Measurements from ENCODE around the gene GTF3C1.
"Not testable (repeated sequence)": the region's sequence is repeated elsewhere in the genome, so short reads cannot be mapped to it uniquely, and the experiment has no call there.

The GTF3C1 gene

DNA sequence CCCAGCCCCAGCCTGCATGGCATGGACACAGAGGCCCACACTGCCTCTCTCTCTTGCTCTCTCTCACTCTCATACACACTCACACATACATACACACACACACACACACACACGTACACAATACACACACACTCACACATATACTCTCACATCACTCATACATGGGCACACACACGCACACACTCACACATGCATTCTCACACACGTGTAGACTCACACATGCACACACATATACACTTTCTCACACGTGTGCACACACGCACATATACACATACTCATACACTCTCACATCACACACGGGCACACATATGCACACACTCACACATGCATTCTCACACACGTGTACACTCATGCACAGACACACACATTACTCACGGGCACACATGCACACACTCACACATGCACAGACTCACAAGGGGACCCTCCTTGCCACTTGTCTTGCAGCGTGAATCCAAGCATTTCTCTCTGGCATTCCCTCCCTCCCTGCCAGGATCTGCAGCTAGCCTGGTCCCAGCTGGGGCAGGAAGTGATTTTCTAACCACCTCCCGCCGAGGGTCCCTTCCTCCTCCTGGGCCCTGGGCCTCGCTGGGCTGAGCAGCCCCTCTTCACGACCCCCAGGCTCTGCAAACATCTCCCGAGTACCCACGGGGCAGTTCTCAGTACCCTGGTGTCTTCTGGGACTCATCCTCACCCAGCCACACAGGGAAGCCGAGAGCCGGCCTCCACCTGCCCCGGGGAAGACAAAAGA lies 110.3 kb downstream of the GTF3C1 start:
- H3K27ac Mint-ChIP-seq, result no peak overlapping the region
- intact Hi-C loops (cut with micrococcal nuclease), result no loop called here
- peaks cover 100% of the 10 kb centered on the region for H3K36me3 Mint-ChIP-seq (ENCODE audit: low read depth)
- peaks cover 6% of the 10 kb centered on the region for H3K27me3 Mint-ChIP-seq
- H3K4me1 Mint-ChIP-seq (ENCODE audit: low read depth), result peaks cover under 1% of the 10 kb centered on the region
- no peak overlapping the region for H3K4me3 Mint-ChIP-seq
- peaks cover 7% of the 10 kb centered on the region for H3K9me3 Mint-ChIP-seq

DNA sequence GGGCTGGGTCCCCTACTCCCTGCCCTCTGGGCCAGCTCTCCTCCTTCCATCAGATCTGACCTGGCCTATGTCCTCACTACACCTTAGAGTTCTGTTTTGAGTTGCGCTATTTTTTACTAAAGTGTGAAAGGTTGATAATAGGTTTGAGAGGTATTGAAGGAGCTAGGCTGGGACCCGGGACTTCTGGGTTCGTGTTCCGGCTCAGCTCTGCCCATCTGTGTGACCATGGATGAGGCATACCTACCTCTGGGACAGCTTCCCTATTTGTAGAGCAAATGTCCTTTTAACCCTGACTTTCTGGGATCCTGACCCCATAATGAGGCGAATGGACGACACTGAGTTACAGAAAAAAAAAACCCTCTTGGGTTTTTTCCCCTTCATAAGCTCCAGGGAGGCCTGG lies 111.8 kb downstream of the GTF3C1 start:
- H3K27me3 Mint-ChIP-seq, result peaks cover 3% of the 10 kb centered on the region
- H3K9me3 Mint-ChIP-seq, result no peaks in the 10 kb centered on the region
- H3K4me1 Mint-ChIP-seq (ENCODE audit: low read depth), result peaks cover 15% of the 10 kb centered on the region
- peaks cover 97% of the 10 kb centered on the region for H3K36me3 Mint-ChIP-seq (ENCODE audit: low read depth)
- H3K4me3 Mint-ChIP-seq, result no peak overlapping the region
- H3K27ac Mint-ChIP-seq, result no peak overlapping the region
- intact Hi-C loops (cut with micrococcal nuclease), result no loop called here

DNA sequence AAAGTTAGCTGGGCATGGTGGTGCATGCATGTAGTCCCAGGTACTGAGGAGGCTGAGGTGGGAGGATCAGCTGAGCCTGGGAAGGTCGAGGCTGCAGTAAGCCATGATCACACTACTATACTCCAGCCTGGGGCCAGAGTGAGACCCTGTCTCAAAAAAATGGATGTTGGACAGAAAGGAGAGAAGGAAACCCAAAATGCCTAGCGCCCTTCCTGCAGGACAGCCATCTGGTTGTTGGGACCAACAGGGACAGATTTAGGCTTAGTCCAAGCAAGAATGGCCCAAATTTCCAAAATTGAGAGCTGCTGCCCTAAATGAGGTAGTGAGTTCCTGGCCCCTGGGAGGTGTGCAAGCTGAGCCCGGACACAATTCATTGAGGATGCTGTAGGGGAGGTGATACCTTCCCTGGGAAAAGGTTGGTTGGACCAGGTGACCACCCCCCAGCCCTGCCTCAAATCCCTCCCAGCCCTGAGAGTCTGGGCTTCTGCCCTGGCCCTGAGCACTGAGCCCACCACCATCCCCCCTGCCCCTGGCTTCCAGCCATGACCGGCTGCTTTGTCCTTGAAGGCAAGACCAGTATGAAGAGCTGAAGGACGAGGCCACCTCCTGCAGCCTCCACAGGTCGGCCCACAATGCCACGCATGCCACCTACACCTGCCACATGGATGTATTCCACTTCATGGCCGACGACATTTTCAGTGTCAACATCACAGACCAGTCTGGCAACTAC lies 112.6 kb downstream of the GTF3C1 start:
- H3K27me3 Mint-ChIP-seq, result peaks cover 7% of the 10 kb centered on the region
- H3K27ac Mint-ChIP-seq, result no peak overlapping the region
- no peak overlapping the region for H3K4me3 Mint-ChIP-seq
- intact Hi-C loops (cut with micrococcal nuclease), result no loop called here
- H3K36me3 Mint-ChIP-seq (ENCODE audit: low read depth), result peaks cover 97% of the 10 kb centered on the region
- no peaks in the 10 kb centered on the region for H3K9me3 Mint-ChIP-seq
- H3K4me1 Mint-ChIP-seq (ENCODE audit: low read depth), result peaks cover 24% of the 10 kb centered on the region

DNA sequence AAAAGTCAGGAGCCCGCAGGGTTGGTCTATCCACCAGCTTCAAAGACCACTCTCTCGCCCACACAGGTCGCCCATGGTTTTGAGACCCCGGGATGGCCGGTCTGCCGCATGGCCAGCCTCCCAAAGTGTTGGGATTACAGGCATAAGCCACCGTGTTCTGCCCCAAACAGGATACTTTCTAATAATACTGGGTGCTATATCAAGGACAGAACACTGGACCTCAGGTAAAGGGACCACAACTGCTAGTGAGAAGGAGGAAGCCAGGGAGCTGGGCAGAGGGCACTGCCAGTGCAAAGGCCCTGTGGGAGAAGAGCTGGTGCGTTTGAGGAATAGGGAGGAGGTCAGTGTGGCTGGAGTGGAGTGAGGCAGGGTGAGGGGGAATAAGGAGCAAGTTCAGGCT lies 113.6 kb downstream of the GTF3C1 start:
- Mint-ChIP-seq H3K4me1 (ENCODE audit: low read depth) (peaks cover 33% of the 10 kb centered on the region), H3K36me3 (ENCODE audit: low read depth) (peaks cover 97% of the 10 kb centered on the region)

DNA sequence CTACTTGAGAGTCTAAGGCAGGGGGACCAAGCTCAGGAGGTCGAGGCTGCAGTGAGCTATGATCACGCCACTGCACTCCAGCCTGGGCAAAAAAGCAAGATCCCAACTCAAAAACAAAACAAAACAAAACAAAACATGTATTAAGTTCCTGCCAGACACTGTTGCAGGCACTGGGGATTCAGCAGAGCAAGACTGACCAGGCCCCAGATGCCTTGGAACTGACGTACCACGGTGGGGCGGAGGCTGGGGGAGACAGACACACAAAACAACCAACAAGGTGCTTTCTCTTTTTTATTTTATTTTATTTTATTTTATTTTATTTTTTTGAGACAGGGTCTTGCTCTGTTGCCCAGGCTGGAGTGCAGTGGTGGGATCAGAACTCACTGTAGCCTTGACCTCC lies 114.6 kb downstream of the GTF3C1 start:
- Mint-ChIP-seq H3K36me3 (ENCODE audit: low read depth) (peaks cover 97% of the 10 kb centered on the region), H3K27me3 (peaks cover 14% of the 10 kb centered on the region), H3K4me1 (ENCODE audit: low read depth) (peaks cover 42% of the 10 kb centered on the region)
- H3K9me3 Mint-ChIP-seq; intact Hi-C loops (cut with micrococcal nuclease); H3K4me3 Mint-ChIP-seq; H3K27ac Mint-ChIP-seq: not testable (repeated sequence)

More for the DNA sequence above, 113.6 kb downstream of the GTF3C1 start:
- no peak overlapping the region for H3K4me3 Mint-ChIP-seq
- H3K27me3 Mint-ChIP-seq, result peaks cover 12% of the 10 kb centered on the region
- intact Hi-C loops (cut with micrococcal nuclease), result no loop called here
- H3K27ac Mint-ChIP-seq, result no peak overlapping the region
- H3K9me3 Mint-ChIP-seq, result no peaks in the 10 kb centered on the region

DNA sequence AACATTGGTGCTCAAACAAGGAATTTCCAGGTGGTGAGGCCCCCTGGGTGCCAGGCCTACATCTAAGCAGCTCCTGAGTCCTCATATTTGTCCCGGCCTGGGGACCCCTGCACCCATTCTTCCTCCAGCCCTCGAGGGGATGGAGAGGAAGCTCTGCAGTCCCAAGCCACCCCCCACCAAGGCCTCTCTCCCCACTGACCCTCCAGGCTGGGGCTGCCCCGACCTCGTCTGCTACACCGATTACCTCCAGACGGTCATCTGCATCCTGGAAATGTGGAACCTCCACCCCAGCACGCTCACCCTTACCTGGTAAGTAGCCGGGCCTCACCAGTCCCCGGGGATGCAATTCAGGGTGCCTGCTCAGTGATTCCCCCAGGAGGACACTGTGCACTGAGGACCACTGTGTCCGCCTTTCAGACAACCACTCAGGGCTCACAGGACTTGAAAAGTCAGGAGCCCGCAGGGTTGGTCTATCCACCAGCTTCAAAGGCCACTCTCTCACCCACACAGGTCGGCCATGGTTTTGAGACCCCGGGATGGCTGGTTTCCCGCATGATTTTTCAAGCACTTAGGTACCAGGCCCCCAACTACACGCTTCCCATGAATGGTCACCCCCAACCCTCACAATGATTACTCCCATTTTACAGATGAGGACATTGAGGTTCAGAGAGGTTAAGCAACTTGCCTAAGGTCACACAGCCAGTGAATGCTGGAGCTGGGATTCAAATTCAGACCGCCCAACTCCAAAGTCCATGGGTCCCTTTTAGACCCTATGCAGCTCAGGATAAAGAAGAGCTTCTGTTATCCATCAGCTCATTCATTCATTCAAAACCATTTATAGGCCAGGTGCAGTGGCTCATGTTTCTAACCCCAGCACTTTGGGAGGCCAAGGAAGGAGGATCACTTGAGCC lies 115.3 kb downstream of the GTF3C1 start:
- H3K4me3 Mint-ChIP-seq, result peak overlapping the region; percentile 5
- intact Hi-C loops (cut with micrococcal nuclease), result no loop called here
- peaks cover 14% of the 10 kb centered on the region for H3K27me3 Mint-ChIP-seq
- H3K27ac Mint-ChIP-seq, result peak overlapping the region; percentile 23
- H3K4me1 Mint-ChIP-seq (ENCODE audit: low read depth), result peaks cover 50% of the 10 kb centered on the region
- H3K9me3 Mint-ChIP-seq, result no peaks in the 10 kb centered on the region
- H3K36me3 Mint-ChIP-seq (ENCODE audit: low read depth), result peaks cover 94% of the 10 kb centered on the region

DNA sequence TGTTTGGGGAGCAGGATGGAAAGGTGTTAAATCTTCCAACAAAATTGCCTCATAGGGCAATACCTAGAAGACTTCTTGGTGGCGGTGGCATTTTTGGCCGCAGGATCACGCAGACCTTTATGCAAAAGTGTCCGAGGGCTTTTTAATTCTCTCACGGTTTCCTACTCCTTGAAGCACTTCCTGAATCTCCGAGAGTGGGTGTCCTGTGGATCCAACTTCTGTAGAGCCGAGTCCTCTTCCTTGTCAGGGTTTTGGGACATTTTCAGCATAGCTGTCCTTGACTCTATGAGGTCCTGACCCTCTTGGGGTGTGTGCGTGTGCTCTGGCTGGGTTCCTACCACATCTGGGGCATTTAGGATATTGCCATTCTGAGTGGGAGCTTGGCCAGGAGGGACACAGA lies 116.1 kb downstream of the GTF3C1 start:
- no peak overlapping the region for H3K4me3 Mint-ChIP-seq
- H3K27me3 Mint-ChIP-seq, result peaks cover 14% of the 10 kb centered on the region
- H3K27ac Mint-ChIP-seq, result peak overlapping the region; percentile 69
- H3K9me3 Mint-ChIP-seq, result no peaks in the 10 kb centered on the region
- H3K36me3 Mint-ChIP-seq (ENCODE audit: low read depth), result peaks cover 91% of the 10 kb centered on the region
- intact Hi-C loops (cut with micrococcal nuclease), result no loop called here
- peaks cover 54% of the 10 kb centered on the region for H3K4me1 Mint-ChIP-seq (ENCODE audit: low read depth)

DNA sequence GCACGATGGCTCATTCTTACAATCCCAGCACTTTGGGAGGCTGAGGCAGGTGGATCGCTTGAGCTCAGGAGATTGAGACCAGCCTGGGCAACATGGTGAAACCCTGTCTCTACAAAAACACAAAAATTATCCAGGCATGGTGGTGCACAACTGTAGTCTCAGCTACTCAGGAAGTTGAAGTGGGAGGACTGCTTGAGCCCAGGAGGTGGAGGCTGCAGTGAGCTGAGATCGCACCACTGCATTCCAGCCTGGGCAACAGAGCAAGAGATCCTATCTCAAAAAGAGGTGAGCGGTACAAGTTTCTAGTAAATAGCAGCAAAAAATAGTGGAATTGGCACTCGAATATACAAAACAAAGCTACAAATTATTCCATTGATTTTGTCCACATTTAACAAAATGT lies 116.5 kb downstream of the GTF3C1 start:
- Mint-ChIP-seq H3K27me3 (peaks cover 14% of the 10 kb centered on the region), H3K4me1 (ENCODE audit: low read depth) (peaks cover 54% of the 10 kb centered on the region), H3K4me3 (peak overlapping the region; percentile 32), H3K27ac (peak overlapping the region; percentile 69), H3K36me3 (ENCODE audit: low read depth) (peaks cover 86% of the 10 kb centered on the region)
- intact Hi-C loops (cut with micrococcal nuclease); H3K9me3 Mint-ChIP-seq: not testable (repeated sequence)

DNA sequence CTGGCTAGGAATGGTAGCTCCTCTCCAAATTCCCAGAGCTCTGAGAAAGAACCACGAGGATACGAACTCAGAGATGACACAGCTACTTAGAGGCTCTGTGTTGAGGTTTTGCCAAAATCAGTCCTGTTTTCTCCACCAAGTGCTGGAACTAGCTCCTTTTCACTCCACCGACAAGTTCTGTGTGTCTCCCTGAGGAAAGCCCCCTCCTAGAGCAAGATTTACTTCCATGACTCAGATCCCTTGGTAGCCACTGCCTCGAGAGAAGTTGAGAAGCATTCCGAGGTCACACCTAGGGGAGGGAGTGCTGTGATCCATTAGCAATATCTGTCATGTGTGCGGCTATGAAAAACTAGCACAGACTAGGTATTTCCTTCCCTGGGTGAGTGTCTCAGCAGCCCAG lies 117.2 kb downstream of the GTF3C1 start:
- intact Hi-C loops (cut with micrococcal nuclease), result no loop called here
- no peak overlapping the region for H3K4me3 Mint-ChIP-seq
- H3K27me3 Mint-ChIP-seq, result peaks cover 14% of the 10 kb centered on the region
- H3K4me1 Mint-ChIP-seq (ENCODE audit: low read depth), result peaks cover 55% of the 10 kb centered on the region
- peak overlapping the region; percentile 69 for H3K27ac Mint-ChIP-seq
- H3K9me3 Mint-ChIP-seq, result no peaks in the 10 kb centered on the region
- H3K36me3 Mint-ChIP-seq (ENCODE audit: low read depth), result peaks cover 82% of the 10 kb centered on the region

DNA sequence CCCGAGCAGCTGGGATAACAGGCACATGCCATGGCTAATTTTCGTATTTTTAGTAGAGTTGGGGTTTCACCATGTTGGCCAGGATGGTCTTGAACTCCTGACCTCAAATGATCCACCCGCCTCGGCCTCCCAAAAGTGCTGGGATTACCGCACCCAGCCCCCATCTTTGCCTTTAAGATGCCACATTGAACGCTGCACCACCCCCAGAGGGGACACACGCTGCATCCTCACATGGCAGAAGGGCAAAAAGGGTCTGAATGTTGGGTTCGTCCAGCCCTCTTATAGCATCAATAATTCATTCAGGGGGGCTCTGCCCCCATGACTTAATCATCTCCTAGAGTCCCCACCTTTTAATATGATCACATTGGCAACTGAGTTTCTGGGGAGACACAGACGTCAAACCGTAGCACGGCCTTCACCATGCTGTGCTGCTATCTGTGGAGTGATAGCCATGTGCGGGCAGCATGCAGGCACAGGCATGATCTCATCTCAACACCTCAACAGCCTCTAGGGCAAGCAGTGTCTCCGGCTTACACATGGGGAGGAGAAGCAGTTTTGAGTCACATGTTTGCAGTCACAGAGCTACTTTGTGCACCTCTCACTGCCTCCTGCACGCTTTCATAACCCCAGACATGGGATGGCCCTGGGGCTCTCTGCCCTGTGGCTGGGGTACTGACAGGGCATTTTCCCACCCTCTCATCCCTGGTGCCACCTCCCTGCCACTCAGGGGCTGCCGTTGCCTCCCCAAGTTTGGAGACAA lies 117.8 kb downstream of the GTF3C1 start:
- peaks cover 80% of the 10 kb centered on the region for H3K36me3 Mint-ChIP-seq (ENCODE audit: low read depth)

DNA sequence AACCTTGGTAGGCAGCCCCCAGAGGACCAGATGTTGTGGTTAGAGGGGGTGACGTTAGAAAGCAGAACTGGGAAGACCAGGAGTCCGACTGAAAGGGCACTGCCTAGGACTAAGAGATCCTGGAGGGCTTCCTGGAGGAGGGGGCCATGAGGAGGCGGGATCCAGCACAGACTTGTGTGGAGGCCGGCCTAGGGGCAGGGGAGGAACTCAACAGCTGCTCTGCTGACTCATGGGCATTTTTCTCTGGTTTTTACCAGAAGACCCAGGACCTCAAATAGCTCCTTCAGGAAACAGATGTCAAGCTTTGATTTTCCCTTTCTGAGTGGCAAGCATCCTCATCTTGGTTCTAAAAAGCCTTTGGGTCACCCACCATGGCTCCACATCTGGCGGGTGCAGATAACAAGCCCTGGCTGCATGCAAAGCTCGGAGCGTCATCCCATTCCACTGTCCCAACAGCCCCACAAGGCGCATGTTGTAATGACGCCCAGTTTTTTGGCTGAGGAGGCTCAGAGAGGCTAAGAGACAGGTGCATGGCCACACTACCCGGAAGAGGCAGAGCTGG lies 118.7 kb downstream of the GTF3C1 start:
- H3K36me3 Mint-ChIP-seq (ENCODE audit: low read depth), result peaks cover 70% of the 10 kb centered on the region
- H3K4me3 Mint-ChIP-seq, result no peak overlapping the region
- peaks cover 71% of the 10 kb centered on the region for H3K4me1 Mint-ChIP-seq (ENCODE audit: low read depth)
- intact Hi-C loops (cut with micrococcal nuclease), result no loop called here
- H3K27me3 Mint-ChIP-seq, result peaks cover 14% of the 10 kb centered on the region
- no peaks in the 10 kb centered on the region for H3K9me3 Mint-ChIP-seq
- H3K27ac Mint-ChIP-seq, result peak overlapping the region; percentile 83

More for the DNA sequence above, 117.8 kb downstream of the GTF3C1 start:
- peaks cover 14% of the 10 kb centered on the region for H3K27me3 Mint-ChIP-seq
- peak overlapping the region; percentile 69 for H3K27ac Mint-ChIP-seq
- peaks cover 62% of the 10 kb centered on the region for H3K4me1 Mint-ChIP-seq (ENCODE audit: low read depth)
- intact Hi-C loops (cut with micrococcal nuclease), result no loop called here
- no peaks in the 10 kb centered on the region for H3K9me3 Mint-ChIP-seq
- H3K4me3 Mint-ChIP-seq, result no peak overlapping the region

DNA sequence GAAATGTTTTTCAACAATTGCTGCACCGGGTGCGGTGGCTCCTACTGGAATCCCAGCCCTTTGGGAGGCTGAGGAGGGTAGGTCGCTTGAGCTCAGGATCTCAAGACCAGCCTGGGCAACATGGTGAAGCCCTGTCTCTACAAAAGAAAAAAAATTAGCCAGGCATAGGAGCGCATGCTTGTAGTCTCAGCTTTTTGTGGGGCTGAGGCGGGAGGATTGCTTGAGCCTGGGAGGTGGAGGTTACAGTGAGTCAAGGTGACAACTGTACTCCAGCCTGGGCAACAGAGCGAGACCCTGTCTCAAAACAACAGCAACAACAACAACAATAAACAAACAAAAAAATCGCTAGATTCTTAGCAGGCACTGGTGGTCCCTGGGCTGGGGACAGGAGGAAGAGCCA lies 119.2 kb downstream of the GTF3C1 start:
- Mint-ChIP-seq H3K4me3 (no peak overlapping the region), H3K9me3 (no peaks in the 10 kb centered on the region), H3K27ac (peak overlapping the region; percentile 83), H3K36me3 (ENCODE audit: low read depth) (peaks cover 65% of the 10 kb centered on the region), H3K27me3 (peaks cover 14% of the 10 kb centered on the region), H3K4me1 (ENCODE audit: low read depth) (peaks cover 72% of the 10 kb centered on the region)
- intact Hi-C loops (cut with micrococcal nuclease), result no loop called here

DNA sequence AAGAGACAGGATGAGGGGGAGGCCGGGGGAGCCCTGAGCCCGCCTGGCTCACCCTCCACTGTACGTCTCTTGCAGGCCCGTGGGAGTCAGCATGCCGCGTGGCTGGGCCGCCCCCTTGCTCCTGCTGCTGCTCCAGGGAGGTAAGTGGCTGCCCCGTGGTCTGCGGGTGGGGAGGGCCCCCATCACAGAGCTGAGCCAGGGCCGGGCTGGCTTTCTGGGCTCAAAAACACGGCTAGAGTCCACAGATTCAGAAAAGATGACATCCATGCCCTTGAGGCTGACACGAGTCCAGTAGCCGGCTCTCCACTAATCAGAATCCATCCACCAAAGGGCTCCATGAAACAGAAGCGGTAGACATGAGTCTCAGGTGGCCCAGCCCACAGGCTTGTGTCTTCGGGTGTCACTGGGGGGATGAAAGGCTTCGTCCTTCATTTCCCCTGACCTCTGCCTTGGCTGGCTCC lies 119.7 kb downstream of the GTF3C1 start:
- Mint-ChIP-seq H3K9me3 (no peaks in the 10 kb centered on the region), H3K27ac (peak overlapping the region; percentile 83), H3K27me3 (peaks cover 14% of the 10 kb centered on the region), H3K4me1 (ENCODE audit: low read depth) (peaks cover 76% of the 10 kb centered on the region), H3K36me3 (ENCODE audit: low read depth) (peaks cover 65% of the 10 kb centered on the region), H3K4me3 (no peak overlapping the region)
- intact Hi-C loops (cut with micrococcal nuclease), result no loop called here
